KG1 (cell line): ENCODE results near the gene CRYBG3.

Experiments
- DNase-seq: peaks from one replicate; lab custom pipeline; 2025; lab: John Stamatoyannopoulos, UW

CRYBG3 gene

DNA sequence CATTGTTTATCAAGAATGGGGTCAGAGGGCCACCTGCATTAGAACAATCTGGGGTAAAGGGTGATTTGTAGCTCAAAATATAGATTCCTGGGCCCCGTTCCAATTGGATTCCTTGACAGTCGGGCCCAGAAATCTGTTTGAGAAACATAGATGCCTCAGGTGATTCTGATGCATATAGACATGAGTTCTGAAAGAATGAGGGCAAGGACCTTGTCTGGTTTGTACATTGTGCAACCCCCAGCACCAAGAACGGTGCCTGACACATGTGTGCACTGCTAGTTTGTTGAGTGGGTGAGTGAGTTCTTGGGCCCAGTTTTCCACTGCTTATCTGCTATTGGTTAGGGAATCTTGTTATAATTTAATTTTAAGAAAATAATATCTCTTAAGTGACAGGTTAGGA is 16.6 kb downstream of the CRYBG3 start:
- no peak for DNase-seq

DNA sequence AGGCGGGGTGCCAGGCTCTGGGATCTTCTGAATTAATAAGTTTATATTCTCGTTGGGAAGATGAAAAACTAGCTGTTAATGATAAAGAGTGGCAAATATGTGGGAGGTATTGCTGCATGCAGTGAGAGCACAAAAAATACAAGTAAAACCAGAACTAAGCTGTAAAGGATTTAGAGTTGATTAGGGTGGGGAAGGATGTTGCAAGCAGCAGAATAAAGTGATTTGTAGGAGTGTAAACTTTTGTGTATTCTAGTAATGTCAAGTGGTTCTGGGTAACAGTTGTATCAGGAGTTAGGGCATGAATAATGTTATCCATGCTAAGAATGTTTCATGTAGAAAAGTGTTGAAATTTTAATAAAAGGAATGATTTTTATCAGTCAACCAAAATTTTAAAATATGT is 18.1 kb downstream of the CRYBG3 start:
- DNase-seq, result no peak

DNA sequence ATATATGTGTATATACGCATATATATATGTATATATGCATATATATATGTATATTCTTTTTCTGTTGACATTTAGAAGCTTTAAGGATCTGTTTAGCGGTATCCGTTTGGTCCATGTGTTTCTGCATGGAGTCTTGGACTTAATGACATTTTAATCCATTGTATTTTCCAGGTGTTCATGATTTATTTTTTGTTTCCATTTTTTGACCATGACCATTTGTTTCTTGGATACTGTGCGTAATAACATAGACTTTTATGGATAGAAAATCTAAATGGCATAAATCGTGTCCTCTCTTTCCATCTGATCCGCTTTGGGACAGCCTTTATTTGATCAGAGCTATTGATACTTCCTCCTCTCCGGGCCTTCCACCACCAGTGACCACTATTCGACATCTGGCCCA is 19.5 kb downstream of the CRYBG3 start:
- no peak for DNase-seq

DNA sequence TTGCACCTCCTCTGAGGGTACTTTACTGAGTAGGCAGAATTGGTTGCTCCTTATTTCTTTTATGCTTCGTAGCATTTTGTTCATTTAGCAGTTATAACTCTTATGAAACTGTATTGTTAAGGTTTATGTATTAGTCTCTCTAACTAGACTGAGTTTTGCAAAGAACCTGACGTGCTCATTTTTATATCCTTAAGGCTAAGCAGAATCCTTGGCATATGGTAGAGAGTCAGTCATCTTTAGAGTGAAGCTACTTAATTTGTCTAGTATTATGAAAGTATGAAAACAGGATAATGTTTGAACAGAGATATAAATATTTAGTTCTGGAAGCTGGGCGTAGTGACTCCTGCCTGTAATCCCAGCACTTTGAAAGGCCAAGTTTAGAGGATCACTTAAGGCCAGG is 20.1 kb downstream of the CRYBG3 start:
- DNase-seq, result no peak

- DNase-seq, result no peak
These were observed 27.0 kb downstream of the CRYBG3 start for GRCh38 chr3:97848779-97849178.

DNA sequence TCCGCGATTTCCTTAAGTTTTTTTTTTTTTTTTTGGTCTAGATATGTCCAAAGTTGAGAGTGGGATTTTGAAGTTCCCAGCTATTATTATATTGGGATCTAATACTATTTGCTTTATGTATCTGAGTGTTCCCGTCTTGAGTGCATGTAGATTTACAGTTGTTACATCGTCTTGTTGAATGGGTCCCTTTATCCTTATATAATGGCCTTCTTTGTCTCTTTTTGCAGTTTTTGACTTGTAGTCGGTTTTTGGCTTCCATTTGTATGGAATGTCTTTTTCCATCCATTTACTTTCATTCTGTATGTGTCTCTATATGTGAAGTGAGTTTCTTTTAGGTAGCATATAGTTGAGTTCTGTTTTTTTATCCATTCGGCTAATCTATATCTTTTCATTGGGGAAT is 35.6 kb downstream of the CRYBG3 start:
- DNase-seq, result no peak

- DNase-seq, result no peak
These were observed 38.6 kb downstream of the CRYBG3 start for GRCh38 chr3:97860364-97860763.

DNA sequence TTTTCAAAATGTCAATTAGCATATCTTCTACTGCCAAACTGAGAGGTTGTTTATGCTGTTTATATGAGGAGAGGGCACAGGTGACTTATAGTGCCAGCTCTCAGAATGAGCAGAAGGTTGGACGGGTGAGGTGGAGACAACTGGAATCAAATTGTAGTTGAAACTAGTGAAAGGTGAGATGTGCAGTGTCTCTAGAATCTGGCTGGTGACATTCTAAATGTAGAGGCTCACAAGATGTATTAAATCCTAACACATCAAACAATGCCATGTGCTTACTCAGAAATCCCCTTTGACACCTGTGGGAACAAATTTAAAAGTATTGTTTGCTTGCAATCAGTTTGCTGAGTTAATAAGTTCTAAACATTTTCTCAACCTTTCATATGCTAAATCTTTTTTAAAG is 40.8 kb downstream of the CRYBG3 start:
- no peak for DNase-seq

GRCh38 chr3:97863031-97863430 is 41.2 kb downstream of the CRYBG3 start:
- DNase-seq, result no peak

DNA sequence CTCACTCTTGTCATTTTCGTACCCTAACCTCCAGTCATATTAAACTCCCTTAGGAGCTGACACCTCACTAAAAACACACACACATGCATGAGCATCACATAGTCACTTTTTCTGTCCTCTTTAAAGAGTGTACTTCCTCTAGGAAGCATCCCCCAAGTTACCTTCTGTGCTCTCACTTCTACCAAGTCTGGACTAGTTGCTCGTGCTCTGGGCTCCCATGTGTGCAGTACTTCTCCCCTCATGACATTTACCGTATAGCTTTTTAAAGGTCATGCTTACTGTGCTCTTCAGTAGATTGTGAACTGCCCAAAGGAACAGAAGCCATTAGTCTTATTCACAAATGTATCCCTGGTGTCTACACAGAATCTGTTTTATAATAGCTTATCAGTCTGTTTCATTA is 42.0 kb downstream of the CRYBG3 start:
- DNase-seq, result no peak

GRCh38 chr3:97871186-97871585 is 49.4 kb downstream of the CRYBG3 start:
- DNase-seq, result no peak

GRCh38 chr3:97871801-97872524 is 50.2 kb downstream of the CRYBG3 start:
- DNase-seq, result no peak

DNA sequence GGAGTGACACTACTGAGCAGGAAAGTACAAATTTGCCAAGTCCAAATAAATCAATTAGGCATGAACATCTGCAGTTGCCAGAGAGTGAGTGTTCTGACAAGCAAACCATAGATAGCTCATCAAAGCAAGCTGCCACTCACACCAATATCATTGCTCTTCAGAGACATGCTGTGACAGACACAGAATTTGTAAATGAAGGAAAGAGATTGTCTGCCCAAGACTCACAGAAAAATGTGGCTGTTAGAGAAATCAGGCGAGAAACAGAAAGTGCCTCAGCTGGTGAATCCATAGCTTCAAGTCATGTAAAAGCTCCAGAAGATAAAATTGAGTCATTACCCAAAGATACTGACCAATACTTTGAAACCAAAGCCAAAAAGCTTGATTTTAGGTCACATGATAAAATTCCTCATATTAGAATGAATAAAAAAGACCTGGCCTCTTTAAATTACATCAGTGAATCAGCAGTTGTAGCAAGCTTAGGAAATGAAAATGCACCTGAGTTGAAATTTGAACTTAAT is 50.8 kb downstream of the CRYBG3 start:
- DNase-seq, result no peak

- DNase-seq, result no peak
These were observed 58.5 kb downstream of the CRYBG3 start for GRCh38 chr3:97880267-97880666.

DNA sequence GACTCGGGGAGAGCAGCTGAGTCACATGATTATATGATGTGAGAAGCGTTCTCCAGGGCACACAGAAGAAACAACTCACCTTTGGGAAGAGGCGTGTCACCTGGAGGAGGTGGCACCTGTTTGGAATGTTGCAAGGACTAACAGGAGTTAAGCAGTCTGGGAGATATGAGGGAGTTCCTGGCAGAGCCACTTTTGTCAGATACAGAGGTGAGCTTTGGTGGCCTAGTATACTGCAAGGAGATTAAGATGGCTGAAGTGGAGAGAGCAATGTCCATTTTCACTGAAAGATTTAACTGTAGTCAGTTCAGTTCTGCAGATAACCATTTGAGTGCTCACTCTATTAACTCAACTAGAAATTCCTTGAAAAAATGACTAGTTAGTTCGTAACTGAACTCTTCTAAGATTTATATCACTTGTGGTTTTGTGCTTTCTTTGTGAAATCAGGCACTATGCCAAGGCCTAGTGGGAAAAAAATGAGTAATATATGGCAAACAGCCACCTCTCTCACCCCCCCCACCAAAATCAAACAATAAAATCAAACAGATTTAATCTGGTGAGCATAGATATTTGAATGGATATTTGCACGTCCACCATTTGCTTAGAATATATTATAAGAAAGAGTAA is 61.3 kb downstream of the CRYBG3 start:
- no peak for DNase-seq

GRCh38 chr3:97883736-97884135 is 61.9 kb downstream of the CRYBG3 start:
- DNase-seq, result no peak

DNA sequence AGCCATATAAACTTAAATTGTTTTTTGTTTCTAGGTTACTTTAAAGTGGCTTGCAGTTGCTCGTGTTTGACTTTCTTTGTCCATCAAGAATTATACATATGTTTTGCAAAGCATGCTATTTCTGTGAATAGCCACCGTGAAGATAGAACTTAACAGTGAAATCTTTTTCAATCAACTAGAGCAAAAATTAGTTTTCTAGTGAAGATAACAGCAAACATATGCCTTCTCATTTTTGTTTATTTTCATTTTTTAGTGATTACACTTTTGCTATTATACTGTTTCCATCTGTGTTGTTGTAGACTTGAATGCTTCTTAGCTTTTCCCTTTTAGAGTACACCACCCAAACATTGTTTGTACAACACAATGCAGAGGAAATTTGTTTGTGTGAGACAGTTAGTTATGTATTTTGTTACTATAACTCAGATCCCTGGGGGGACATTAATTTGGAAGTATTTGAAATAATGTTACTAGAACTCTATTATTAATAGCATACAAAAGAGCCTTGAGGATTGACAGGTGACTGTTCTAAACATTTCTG is 62.8 kb downstream of the CRYBG3 start:
- no peak for DNase-seq

DNA sequence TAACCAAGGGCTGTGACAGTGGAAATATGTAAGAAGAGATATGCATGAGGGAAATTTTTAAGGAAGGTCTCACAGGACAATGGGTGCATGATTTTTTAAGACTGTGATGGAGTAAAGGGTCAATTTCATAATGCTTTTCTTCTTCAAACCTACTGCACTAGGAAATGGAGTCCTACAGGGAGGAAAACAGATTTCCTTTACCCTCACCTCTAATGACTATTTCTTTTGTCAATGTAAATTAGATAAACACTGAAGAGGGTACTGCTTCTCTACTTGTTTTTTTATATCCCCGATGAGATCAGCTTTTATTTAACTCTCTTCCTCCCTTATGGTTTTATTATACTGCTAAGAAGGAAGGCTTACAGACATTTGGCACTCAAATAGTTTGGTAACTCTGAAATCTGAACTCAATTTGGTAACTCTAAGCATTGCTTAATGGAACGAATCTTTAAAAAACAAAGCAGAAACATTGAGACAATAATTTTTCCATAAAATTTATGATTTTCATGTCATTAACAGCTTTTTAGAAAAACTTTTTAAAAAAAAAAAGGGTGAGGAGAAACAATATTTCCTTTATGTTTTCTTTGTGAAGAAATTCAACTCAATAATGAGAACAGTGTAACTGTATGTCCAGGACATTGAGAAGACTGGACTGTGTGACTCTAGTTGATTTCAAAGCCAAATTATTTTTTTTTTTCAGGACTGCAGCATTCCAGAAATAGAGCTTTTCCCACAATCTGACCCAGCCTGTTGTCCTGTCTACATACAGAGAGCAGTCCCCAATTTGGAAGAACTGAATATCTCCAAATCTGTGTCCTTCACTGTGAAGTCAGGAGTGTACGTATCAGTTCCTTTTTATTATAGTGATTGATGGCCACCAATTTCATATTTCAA is 64.4 kb downstream of the CRYBG3 start:
- DNase-seq, result no peak

DNA sequence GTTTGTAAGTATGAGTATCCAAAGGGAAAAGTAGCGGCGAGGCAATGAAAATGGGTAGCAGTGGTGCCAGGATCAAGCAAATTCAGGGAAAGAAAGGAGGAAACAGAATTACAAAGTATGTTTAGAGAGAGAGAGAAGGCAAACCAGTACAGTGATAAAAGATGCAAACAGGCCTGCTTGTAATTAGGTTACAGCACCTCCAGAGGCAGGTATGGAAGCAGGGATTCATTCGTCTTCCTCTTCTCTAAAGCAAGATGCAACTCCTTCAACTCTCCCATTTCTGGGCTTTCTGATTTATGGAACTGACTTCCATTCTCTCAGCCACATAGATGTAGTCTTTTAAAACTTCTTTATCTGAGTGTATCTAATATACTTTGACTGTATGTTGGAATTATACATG is 68.0 kb downstream of the CRYBG3 start:
- no peak for DNase-seq

DNA sequence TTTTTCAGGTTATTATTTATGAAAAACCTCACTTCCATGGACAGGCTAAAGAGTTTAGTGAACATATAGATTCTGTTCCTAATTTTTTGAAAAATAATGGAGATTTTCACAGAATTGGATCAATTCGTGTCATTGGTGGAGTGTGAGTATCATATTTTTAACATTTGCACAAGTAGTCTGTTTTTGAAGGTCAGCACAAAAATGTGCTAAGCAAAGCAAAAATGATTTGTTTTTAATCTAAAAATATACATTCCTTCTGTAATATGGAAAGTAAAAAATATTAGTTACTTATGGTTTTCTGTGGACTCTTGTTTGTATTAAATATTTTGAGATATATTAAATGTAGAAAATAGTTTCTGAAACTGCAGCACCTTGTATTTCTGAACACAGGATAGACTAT is 71.0 kb downstream of the CRYBG3 start:
- no peak for DNase-seq

DNA sequence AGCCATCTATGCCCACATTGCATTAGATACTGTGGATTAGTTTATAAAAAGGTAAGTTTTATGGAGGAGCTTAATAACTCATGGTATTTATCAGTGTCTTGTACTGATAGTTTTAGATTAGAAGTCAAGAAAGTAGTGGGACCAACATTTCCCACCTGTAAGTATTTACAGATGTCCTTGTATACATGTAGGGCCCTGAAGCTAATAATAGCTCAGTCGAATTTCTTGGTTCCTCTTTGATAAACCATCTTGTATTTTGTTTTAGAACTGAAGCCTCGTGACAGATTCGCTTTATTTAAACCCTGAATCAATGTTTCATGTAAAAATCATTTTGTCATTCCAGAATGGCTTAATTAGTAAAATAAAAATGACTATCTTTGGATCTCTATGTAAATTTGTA is 73.4 kb downstream of the CRYBG3 start:
- no peak for DNase-seq

- DNase-seq, result no peak
These were observed 74.3 kb downstream of the CRYBG3 start for GRCh38 chr3:97896129-97896528.

GRCh38 chr3:97896547-97896946 is 74.7 kb downstream of the CRYBG3 start:
- DNase-seq, result no peak
